HCT116 (cell line): ENCODE measurements around the gene PTPN1. TPM values are rescaled to one million over a fixed set of nuclear protein-coding genes. Genes with fewer than 3 reads are reported as not detected.
A peak's percentile ranks its signal among the peaks of the same experiment; 100 is the strongest.

Experiments
- ATAC-seq: fragments of 200-7000 bp; cut with Tn5 transposase; 2 replicates; pipeline ENCODE4 v1.9.1; 2020; ENCODE audit warnings: mild to moderate bottlenecking, moderate library complexity
- BruUV-seq: library from RNA; stranded (reverse); fragments of 400-500 nt; replicated peaks from 2 replicates; lab custom pipeline; 2021; lab: Mats Ljungman, UMichigan
- CTCF ChIA-PET: fragments of 300-600 bp; sonication (Branson Sonifier 250); formaldehyde crosslinking; loops from one replicate; lab custom pipeline; 2021; ENCODE audit warnings: antibody characterized with exemption; lab: Charles Lee
- POLR2A ChIA-PET: fragments of 300-600, 350-600 bp; sonication (Branson Sonifier 250); formaldehyde crosslinking; loops from one replicate; lab custom pipeline; 2021; ENCODE audit warnings: antibody characterized with exemption; lab: Charles Lee
- RAD21 ChIA-PET, 2 experiments: fragments of 300-600 bp; sonication (Branson Sonifier 250); formaldehyde crosslinking; loops; one replicate each; lab custom pipeline; 2023; ENCODE audit warnings: low total read pairs in 2 of 2; ENCODE audit not compliant: uncharacterized antibody in 2 of 2, unreplicated experiment in 2 of 2, low non-redundant PET in 1 of 2; lab: Charles Lee
- DNase-seq: peaks from one replicate; pipeline ENCODE4 v3.0.0-alpha.2; 2010; ENCODE audit warnings: low read depth, low spot score
- H2AFZ ChIP-seq: fragments of 200-600 bp; shearing (Covaris generic), sonication (generic); 2 replicates; pipeline ENCODE4 v1.6.1; 2017; ENCODE audit warnings: low read depth, mixed run types, mixed read lengths, antibody characterized with exemption, low read length; ENCODE audit not compliant: poor library complexity, severe bottlenecking
- H3K27ac ChIP-seq: 2 replicates; pipeline ENCODE4 v1.5.1; 2012; ENCODE audit warnings: low read depth, low read length
- H3K27me3 ChIP-seq: fragments of 200-600 bp; sonication (generic); 2 replicates; pipeline ENCODE4 v1.6.1; 2016; ENCODE audit warnings: mixed run types, low read length, mixed read lengths; ENCODE audit not compliant: insufficient read depth
- H3K36me3 ChIP-seq, 2 experiments: fragments of 200-500 bp in 1 of 2; fragments of 200-600 bp in 1 of 2; sonication (Bioruptor generic) in 1 of 2; sonication (generic) in 1 of 2; 2 replicates each; pipeline versions ENCODE4 v1.5.1 to v1.6.1; 2014 to 2016; ENCODE audit warnings: low read length in 2 of 2, inconsistent platforms in 1 of 2, mixed read lengths in 1 of 2, mixed run types in 1 of 2; ENCODE audit not compliant: insufficient read depth in 2 of 2, control insufficient read depth in 1 of 2
- H3K4me1 ChIP-seq, 2 experiments: fragments of 200-600 bp in 1 of 2; sonication (generic) in 1 of 2; 2 replicates each; pipeline versions ENCODE4 v1.5.1 to v1.6.1; 2012 to 2017; ENCODE audit warnings: low read length in 2 of 2, inconsistent platforms in 1 of 2, mild to moderate bottlenecking in 1 of 2, mixed read lengths in 1 of 2, mixed run types in 1 of 2, moderate library complexity in 1 of 2; ENCODE audit not compliant: insufficient read depth in 2 of 2, control insufficient read depth in 1 of 2
- H3K4me2 ChIP-seq: fragments of 200-600 bp; sonication (generic); 2 replicates; pipeline ENCODE4 v1.6.1; 2017; ENCODE audit warnings: mixed run types, low read length, mixed read lengths
- H3K4me3 ChIP-seq, 2 experiments: fragments of 200-600 bp in 1 of 2; sonication (generic) in 1 of 2; replicated peaks in 1 of 2; 2 replicates each; pipeline ENCODE4 v1.5.1; 2011 to 2016; ENCODE audit warnings: low read length in 2 of 2, control low read depth in 1 of 2, low read depth in 1 of 2, mild to moderate bottlenecking in 1 of 2, mixed read lengths in 1 of 2, mixed run types in 1 of 2
- H3K79me2 ChIP-seq: fragments of 200-600 bp; sonication (generic); 2 replicates; pipeline ENCODE4 v1.6.1; 2017; ENCODE audit warnings: mild to moderate bottlenecking, mixed run types, low read length, moderate library complexity, mixed read lengths; ENCODE audit not compliant: insufficient read depth
- H3K9ac ChIP-seq: fragments of 200-600 bp; sonication (generic); 2 replicates; pipeline ENCODE4 v1.6.1; 2016; ENCODE audit warnings: low read length, mixed read lengths
- H3K9me2 ChIP-seq: fragments of 200-600 bp; sonication (generic), shearing (Covaris generic); 2 replicates; pipeline ENCODE4 v1.6.1; 2017; ENCODE audit warnings: mixed run types, mild to moderate bottlenecking, moderate library complexity; ENCODE audit not compliant: insufficient read depth
- H3K9me3 ChIP-seq, 2 experiments: fragments of 200-500 bp in 1 of 2; fragments of 200-600 bp in 1 of 2; sonication (Bioruptor generic) in 1 of 2; sonication (generic) in 1 of 2; 2 replicates each; pipeline ENCODE4 v1.6.1; 2014 to 2017; ENCODE audit warnings: low read length in 2 of 2, mixed read lengths in 2 of 2, inconsistent platforms in 1 of 2, low read depth in 1 of 2, mild to moderate bottlenecking in 1 of 2, mixed run types in 1 of 2, moderate library complexity in 1 of 2; ENCODE audit not compliant: control insufficient read depth in 1 of 2, insufficient read depth in 1 of 2
- H4K20me1 ChIP-seq: fragments of 200-600 bp; sonication (generic), shearing (Covaris generic); 2 replicates; pipeline ENCODE4 v1.6.1; 2017; ENCODE audit warnings: mixed run types, mild to moderate bottlenecking, moderate library complexity; ENCODE audit not compliant: insufficient read depth
- CBX3 ChIP-seq: IDR thresholded peaks from 2 replicates; pipeline ENCODE4 v1.6.1; 2012; ENCODE audit warnings: low read depth
- CEBPB ChIP-seq: IDR thresholded peaks from 2 replicates; pipeline ENCODE4 v1.6.1; 2012; ENCODE audit warnings: low read depth
- EGR1 ChIP-seq: IDR thresholded peaks from 2 replicates; pipeline ENCODE4 v1.6.1; 2012; ENCODE audit warnings: low read depth
- ELF1 ChIP-seq: IDR thresholded peaks from 2 replicates; pipeline ENCODE4 v1.6.1; 2012; ENCODE audit warnings: low read depth, borderline replicate concordance
- EZH2 ChIP-seq: fragments of 200-600 bp; sonication (generic); IDR thresholded peaks from 2 replicates; pipeline ENCODE4 v1.6.1; 2017; ENCODE audit warnings: antibody characterized with exemption, mixed run types
- EZH2phosphoT487 ChIP-seq: fragments of 200-600 bp; IDR thresholded peaks from 2 replicates; pipeline ENCODE4 v1.6.1; 2018; ENCODE audit warnings: antibody characterized with exemption, borderline replicate concordance
- FOSL1 ChIP-seq: IDR thresholded peaks from 2 replicates; pipeline ENCODE4 v1.6.1; 2012; ENCODE audit warnings: low read depth
- JUND ChIP-seq: IDR thresholded peaks from 2 replicates; pipeline ENCODE4 v1.6.1; 2012
- MAX ChIP-seq: IDR thresholded peaks from 2 replicates; pipeline ENCODE4 v1.6.1; 2012
- POLR2A ChIP-seq: IDR thresholded peaks from 2 replicates; pipeline ENCODE4 v1.7.0; 2011; ENCODE audit warnings: borderline replicate concordance; ENCODE audit not compliant: insufficient read depth, insufficient read length; ENCODE audit errors: extremely low read depth
- POLR2AphosphoS5 ChIP-seq: IDR thresholded peaks from 2 replicates; pipeline ENCODE4 v1.6.1; 2011; ENCODE audit warnings: mild to moderate bottlenecking, low read depth, low read length, moderate library complexity
- RAD21 ChIP-seq: IDR thresholded peaks from 2 replicates; pipeline ENCODE4 v1.6.1; 2012; ENCODE audit warnings: low read depth, mild to moderate bottlenecking
- REST ChIP-seq: IDR thresholded peaks from 2 replicates; pipeline ENCODE4 v1.6.1; 2012; ENCODE audit warnings: low read depth
- SP1 ChIP-seq: IDR thresholded peaks from 2 replicates; pipeline ENCODE4 v1.6.1; 2012; ENCODE audit warnings: low read depth
- YY1 ChIP-seq: IDR thresholded peaks from 2 replicates; pipeline ENCODE4 v1.6.1; 2011; ENCODE audit warnings: low read length, low read depth, moderate library complexity, mild to moderate bottlenecking; ENCODE audit not compliant: insufficient replicate concordance; ENCODE audit errors: extremely low read depth
- ZFX ChIP-seq: fragments of 450-650 bp; IDR thresholded peaks from 2 replicates; pipeline ENCODE4 v1.6.1; 2017
- ZNF274 ChIP-seq: fragments of 200-500 bp; sonication (Bioruptor generic); IDR thresholded peaks from 2 replicates; pipeline ENCODE4 v1.6.1; 2014; ENCODE audit warnings: mild to moderate bottlenecking, low read depth, low read length, inconsistent platforms
- intact Hi-C: fragments of 100-400 bp; cut with micrococcal nuclease; formaldehyde crosslinking; loops from 2 replicates; pipeline ENCODE4 v1.10.0; 2022
- total RNA-seq: library from RNA; stranded (reverse); gene quantifications from one replicate; pipeline ENCODE4 v1.2.1, GENCODE V29; 2021; ENCODE audit not compliant: unreplicated experiment

The PTPN1 gene
- total RNA-seq, 1 experiment from 2014 or later = 47.5 TPM

- RAD21 ChIA-PET = no interaction called here
- POLR2A ChIA-PET = no interaction called here
- Histone ChIP-seq H3K27ac (no peak overlapping the region), H3K4me2 (peak overlapping the region; percentile 23; the same call in 1 of the 2 replicates), H3K9me3 (no peaks in the 10 kb centered on the region), H3K9me2 (no peaks in the 10 kb centered on the region), H3K9ac (peak overlapping the region; percentile 4; the same call in 1 of the 2 replicates), H3K27me3 (no peaks in the 10 kb centered on the region), H2AFZ (no peak overlapping the region), H3K4me1 (peaks cover 48 to 60% of the 10 kb centered on the region in 2 experiments), H3K4me3 (no peak overlapping the region), H3K79me2 (peaks cover 98% of the 10 kb centered on the region), H3K36me3 (peaks cover 0 to 5% of the 10 kb centered on the region in 2 experiments; a peak in 1 of 4 replicates), H4K20me1 (no peaks in the 10 kb centered on the region)
- intact Hi-C loops = no loop called here
- ATAC-seq (no peak), DNase-seq (no peak)
- BruUV-seq = no TSS peak
- CTCF ChIA-PET = interaction anchor here (1.0 kb wide), 1 partner anchor 9 kb away, joined by 3 read pairs; no protein-coding TSS in a partner anchor
- TF ChIP-seq ELF1 (no peak), POLR2AphosphoS5 (no peak), ZNF274 (no peak)
These were observed 40.3 kb downstream of the PTPN1 start for GRCh38 chr20:50550531-50550930.

GRCh38 chr20:50551288-50551687 lies 41.1 kb downstream of the PTPN1 start:
- Histone ChIP-seq H3K4me3 (no peak overlapping the region), H3K4me1 (peaks cover 42 to 52% of the 10 kb centered on the region in 2 experiments), H3K36me3 (peaks cover 0 to 5% of the 10 kb centered on the region in 2 experiments; a peak in 1 of 4 replicates), H3K9ac (peak overlapping the region; percentile 4), H3K79me2 (peaks cover 98% of the 10 kb centered on the region), H3K9me2 (no peaks in the 10 kb centered on the region), H2AFZ (no peak overlapping the region), H3K4me2 (peak overlapping the region; percentile 23), H3K9me3 (no peaks in the 10 kb centered on the region), H4K20me1 (no peaks in the 10 kb centered on the region), H3K27ac (no peak overlapping the region), H3K27me3 (no peaks in the 10 kb centered on the region)
- no TSS peak for BruUV-seq
- intact Hi-C loops = no loop called here
- POLR2A ChIA-PET = interaction anchor here (0.5 kb wide), 1 partner anchor 482 kb away, joined by 3 read pairs; no protein-coding TSS in a partner anchor
- RAD21 ChIA-PET = no interaction called here
- DNase-seq = no peak
- CTCF ChIA-PET = no interaction called here
- no peak for ATAC-seq
- TF ChIP-seq ZNF274 (no peak), JUND (no peak), EZH2 (no peak), ZFX (no peak), CEBPB (no peak), EZH2phosphoT487 (no peak), MAX (no peak), FOSL1 (no peak; the same call in 1 of the 2 replicates), POLR2A (no peak), REST (no peak), ELF1 (no peak), CBX3 (no peak), YY1 (no peak), SP1 (no peak), RAD21 (no peak), EGR1 (no peak)
